HG03097 (cell line): ENCODE results near the gene SEPTIN7.

Experiments used
- ATAC-seq: cut with Tn5 transposase; IDR thresholded peaks from one replicate; pipeline ENCODE4 v1.9.1; 2021; ENCODE audit not compliant: unreplicated experiment, low FRiP score

SEPTIN7 gene

GRCh38 chr7:35785250-35785649 is 15.6 kb upstream of the SEPTIN7 start:
- no peak for ATAC-seq

- ATAC-seq, result no peak
Observed at GRCh38 chr7:35787925-35788324, 12.9 kb upstream of the SEPTIN7 start.

- no peak for ATAC-seq
Observed at GRCh38 chr7:35792472-35792871, 8.4 kb upstream of the SEPTIN7 start.

- ATAC-seq, result no peak
Observed at GRCh38 chr7:35792873-35793489, 7.9 kb upstream of the SEPTIN7 start.

GRCh38 chr7:35797311-35797710 is 3.5 kb upstream of the SEPTIN7 start:
- ATAC-seq, result no peak

GRCh38 chr7:35799846-35800717 is 775 bp upstream of the SEPTIN7 start:
- ATAC-seq, result peak; percentile 42

- ATAC-seq, result peak; percentile 31
Observed at GRCh38 chr7:35801392-35802101, 690 bp downstream of the SEPTIN7 start.

- ATAC-seq, result no peak
Observed at GRCh38 chr7:35802102-35802466, 1.2 kb downstream of the SEPTIN7 start.

- no peak for ATAC-seq
Observed at GRCh38 chr7:35802649-35803048, 1.8 kb downstream of the SEPTIN7 start.

GRCh38 chr7:35804231-35804970 is 3.5 kb downstream of the SEPTIN7 start:
- no peak for ATAC-seq

GRCh38 chr7:35805876-35806275 is 5.0 kb downstream of the SEPTIN7 start:
- ATAC-seq, result no peak

- no peak for ATAC-seq
Observed at GRCh38 chr7:35816514-35816913, 15.7 kb downstream of the SEPTIN7 start.

- ATAC-seq, result no peak
Observed at GRCh38 chr7:35817181-35817580, 16.3 kb downstream of the SEPTIN7 start.

- ATAC-seq, result no peak
Observed at GRCh38 chr7:35817930-35818329, 17.1 kb downstream of the SEPTIN7 start.

- ATAC-seq, result no peak
Observed at GRCh38 chr7:35818513-35818912, 17.7 kb downstream of the SEPTIN7 start.

- ATAC-seq, result no peak
Observed at GRCh38 chr7:35819310-35819709, 18.5 kb downstream of the SEPTIN7 start.

- no peak for ATAC-seq
Observed at GRCh38 chr7:35819954-35820703, 19.3 kb downstream of the SEPTIN7 start.

- no peak for ATAC-seq
Observed at GRCh38 chr7:35820858-35821257, 20.0 kb downstream of the SEPTIN7 start.

- no peak for ATAC-seq
Observed at GRCh38 chr7:35823440-35823839, 22.6 kb downstream of the SEPTIN7 start.

GRCh38 chr7:35825974-35826373 is 25.1 kb downstream of the SEPTIN7 start:
- ATAC-seq, result no peak
